Stimulated activated CD8-positive, alpha-beta memory T cell treated with anti-CD3 and anti-CD28 coated beads, Interleukin-7, amount 100 ng/mL, for 24 hours (primary cell): ENCODE data around the gene TREML4.
"Not testable (repeated sequence)": the region's sequence is repeated elsewhere in the genome, so short reads cannot be mapped to it uniquely, and the experiment has no call there.

ENCODE experiments used
- DNase-seq: peaks from one replicate; pipeline ENCODE4 v3.0.0-alpha.2; 2020; ENCODE audit warnings: low read depth

Gene TREML4, protein sequence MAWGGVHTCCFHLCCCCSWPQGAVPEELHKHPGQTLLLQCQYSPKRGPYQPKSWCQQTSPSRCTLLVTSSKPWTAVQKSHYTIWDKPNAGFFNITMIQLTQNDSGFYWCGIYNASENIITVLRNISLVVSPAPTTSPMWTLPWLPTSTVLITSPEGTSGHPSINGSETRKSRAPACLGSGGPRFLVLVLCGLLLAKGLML

DNA sequence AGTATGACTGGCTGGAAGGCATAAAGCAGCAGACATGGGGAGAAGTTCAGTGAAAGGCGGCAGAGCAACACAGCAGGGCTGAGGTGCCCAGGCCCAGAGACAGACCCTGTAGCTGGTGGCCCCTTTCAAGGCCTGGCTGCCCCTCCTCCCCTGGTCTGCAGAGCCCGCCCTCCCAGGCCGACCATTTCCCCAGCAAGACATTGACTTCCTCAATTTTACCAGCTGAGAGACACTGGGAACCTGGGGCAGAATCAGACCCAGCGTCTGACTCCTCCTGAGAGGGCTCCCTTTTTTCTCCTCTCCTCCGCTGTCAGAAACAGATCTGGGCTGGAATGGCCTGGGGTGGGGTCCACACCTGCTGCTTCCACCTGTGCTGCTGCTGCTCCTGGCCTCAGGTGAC, at the start of gene TREML4:
TSS of gene TREML4 (plus strand) at position 254 of the 400 bp plus-strand sequence. CDS start at position 333, 79 bp downstream.
- DNase-seq: no peak

DNA sequence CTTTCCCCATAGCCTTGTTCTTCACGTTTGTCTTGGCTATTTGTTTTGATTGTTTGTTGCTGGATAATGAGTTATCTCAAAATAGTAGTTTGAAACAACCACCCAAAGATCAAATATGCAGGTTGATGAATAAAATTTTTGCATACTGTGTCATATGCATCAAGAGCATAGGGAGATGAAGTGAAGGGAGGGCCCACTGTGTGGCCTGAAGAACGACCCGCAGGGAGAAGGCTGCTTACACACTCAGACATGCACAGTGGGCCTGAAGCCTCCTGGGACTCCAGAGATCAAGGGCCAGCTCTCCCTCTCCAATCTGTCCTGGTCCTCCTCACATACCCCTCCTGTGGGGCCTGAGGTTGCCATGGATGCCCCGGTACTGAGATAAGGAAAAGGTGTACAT, 49.0 kb upstream of the TREML4 start:
- DNase-seq: no peak

DNA sequence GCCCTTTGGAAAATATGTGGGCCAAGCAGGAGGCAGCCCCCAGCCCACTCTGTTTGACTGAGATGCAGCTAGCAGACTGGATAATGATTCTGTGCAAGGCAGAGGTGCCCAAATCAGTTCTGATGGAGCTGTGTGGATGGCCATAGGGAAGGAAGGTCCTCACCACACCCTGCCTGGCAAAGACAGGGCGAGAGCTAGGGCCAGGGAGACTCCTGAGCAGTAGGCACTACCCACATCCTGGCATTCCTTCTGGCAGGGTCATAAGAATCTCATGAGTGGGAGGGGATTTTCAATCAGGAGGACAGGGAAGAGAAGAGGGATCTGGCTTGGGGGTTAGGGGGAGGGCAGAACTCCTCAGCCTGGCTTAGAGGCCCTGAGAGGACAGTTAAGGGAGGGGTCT, 46.6 kb upstream of the TREML4 start:
- DNase-seq: no peak

DNA sequence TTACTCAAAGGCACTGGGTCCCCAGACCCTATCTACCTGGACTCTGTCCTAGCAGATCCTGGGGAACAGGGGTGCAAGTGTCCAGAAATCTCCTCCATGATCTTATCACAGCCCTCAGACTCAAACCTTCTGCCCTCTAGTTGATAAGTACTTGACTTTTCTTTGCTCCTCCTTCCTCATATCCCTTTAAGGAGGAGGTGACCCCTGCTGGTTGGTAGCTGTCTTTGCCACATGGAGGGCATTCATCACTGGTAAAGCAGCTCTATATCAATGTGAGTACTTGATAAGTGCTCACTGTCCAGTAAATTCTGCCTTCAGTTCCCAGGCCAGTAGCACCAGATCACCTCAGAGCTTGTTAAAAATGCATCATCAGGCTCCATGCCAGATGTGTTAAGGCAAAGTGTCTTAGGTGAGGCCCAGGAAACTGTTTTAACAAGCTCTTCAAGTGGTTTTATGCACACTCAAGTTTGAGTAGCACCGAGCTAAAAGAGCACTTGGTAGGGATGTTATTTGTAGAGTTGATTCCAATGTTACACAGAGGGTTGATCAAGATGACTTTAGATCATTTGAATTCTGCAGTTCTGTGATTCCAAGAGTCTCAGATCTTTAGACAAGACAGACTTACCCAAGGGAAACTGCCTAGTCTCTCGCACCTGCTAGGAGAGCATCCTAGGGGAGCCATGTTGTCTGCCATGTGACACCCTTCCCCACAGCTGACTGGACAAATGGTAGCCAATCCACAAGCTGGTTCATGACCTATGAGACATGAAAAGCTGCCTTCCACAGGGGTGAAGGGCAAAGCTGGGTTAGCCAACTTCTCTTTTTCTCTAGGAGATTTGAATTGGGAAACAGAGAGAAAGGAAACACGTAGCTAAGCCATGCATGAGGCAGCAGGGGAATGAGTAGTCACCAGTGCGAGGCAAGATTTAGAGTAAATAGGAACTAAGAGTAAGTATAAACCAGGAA, 45.8 kb upstream of the TREML4 start:
- no peak for DNase-seq

DNA sequence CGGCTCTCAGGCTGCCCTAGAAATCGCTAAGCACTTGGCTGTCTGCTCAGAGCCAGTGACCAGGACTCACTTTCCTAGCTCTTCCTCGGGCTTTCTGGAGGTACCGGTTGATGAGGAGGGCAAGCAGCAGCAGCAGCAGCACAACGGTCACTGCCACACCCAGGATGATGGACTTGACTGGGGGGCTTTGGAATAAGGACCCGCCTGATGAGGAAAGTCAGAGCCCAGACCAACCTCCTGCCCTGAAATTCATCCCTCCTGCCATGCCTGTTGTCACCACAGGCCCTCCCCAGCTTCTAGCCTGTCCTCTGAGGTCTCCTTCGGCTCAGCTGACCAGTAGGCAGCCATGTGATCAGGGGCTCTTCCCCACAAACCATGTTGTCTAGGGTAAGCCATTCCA, 43.4 kb upstream of the TREML4 start:
- DNase-seq: no peak

DNA sequence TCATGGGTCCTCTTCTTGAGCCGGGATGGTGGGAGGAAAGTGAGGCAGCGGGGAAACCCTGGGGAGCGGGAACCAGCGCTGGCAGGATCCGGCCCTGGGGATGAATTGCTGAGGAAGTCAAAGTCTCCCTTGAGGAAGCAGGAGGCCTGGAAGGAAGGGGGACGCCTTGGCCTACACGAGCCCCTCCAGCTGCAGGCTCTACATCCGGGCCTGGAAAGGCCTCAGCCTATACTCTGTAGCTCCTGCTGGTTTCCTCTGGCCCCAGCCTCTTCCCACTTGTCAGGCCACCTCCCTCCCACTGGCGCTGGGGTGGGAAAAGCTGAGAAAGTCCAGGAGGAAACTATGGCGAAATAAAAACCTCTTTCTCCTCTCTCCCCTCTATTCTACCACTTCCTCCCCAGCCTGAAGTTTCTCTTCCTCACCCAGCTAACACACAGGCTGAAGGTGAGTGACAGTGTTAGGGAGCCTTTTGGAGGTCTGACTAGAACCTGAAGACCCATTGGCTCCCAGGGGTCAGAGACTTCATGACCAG, 42.1 kb upstream of the TREML4 start:
- no peak for DNase-seq

DNA sequence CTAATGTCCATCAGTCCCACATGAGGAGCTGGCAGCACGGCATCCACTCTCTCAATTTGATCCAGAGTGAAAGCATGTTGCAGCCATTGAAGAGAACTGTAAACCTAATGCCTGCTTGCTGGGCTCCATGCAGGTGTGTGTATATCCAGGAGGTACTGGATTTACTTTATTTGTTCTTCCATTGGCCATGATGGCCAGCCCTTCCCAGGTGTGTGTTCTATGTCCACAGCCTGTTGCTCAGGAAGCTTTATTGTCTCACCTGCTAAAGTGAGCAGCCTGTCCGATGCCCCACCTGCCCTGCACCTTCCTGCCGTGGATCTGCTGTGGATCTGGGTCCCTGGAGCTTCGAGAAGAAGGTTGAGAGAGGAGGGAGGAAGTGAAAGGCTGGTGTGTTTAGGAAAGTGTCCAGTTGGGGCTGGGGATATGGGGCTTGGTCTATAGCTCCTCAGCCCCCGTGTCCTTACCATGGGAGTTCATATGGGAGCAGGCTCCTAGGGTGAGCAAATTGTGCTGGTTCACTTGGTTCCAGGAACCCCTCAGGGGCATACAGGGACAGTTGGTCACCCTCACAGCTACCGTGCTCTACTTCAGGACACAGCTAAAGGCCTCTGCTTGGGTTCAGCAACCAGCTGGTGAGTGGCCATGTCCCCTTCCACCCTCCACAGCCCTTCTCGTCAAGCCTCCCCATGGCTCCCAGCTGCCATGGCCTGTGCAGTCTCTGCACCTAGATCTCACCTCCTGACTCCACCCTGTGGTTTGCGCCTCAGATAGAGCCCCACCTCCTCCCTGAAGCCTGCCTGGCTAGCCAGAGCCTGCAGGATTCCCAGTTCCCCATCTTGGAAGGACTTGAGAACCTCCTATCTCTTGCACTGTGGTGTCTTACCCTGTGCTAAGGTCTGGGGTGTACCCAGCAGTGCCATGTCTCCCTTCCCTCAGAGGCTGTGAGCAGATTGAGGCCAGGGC, 39.9 kb upstream of the TREML4 start:
- DNase-seq: no peak

DNA sequence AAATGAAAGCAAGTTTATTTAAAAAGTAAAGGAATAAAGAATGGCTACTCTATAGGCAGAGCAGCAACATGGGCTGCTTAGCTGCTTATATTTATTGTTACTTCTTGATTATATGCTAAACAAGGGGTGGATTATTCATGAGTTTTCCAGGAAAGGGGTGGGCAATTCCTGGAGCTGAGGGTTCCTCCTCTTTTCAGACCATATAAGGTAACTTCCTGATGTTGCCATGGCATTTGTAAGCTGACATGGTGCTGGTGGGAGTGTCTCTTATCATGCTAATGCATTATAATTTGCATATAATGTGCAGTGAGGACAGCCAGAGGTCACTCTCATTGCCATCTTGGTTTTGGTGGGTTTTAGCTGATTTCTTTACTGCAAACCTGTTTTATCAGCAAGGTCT, 39.1 kb upstream of the TREML4 start:
- not testable (repeated sequence) for DNase-seq

DNA sequence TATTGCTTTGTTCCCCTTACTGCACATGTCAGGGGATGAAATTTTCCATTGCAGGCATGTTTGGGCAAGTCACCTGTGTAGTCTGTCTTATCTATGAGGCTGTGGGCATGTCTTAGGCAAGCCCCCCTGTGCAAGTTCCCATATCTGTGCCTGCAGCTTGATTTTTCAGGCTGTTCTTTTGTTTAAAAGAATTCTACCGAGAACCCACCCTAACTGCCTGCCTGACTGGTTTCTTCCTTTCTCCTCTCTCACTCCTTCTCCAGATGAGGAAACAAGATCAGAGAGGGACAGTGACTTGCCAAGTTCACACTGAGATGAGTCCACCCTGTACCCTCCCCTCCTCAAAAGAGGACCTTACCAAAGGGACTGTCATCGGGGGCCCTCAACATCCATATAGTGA, 38.2 kb upstream of the TREML4 start:
- no peak for DNase-seq

DNA sequence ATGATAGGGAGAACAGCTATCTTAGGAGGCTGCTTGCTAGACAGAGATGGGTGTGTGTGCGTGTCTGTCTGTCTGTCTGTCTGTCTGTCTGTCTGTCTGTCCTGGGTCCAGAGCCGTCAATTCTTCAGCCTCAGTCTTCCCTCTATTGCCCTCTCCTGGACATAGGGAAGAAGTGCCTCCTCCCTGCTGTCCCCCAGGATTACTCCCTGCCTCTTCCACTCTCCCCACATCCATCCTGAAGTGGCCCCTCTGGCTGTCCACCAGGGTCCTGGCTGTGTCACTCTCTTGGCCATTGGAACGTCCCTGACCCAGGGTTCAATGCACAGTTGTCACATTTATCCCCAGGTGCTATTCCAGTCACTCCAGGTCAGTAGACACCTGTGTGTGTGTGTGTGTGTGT, 37.4 kb upstream of the TREML4 start:
- DNase-seq: no peak

DNA sequence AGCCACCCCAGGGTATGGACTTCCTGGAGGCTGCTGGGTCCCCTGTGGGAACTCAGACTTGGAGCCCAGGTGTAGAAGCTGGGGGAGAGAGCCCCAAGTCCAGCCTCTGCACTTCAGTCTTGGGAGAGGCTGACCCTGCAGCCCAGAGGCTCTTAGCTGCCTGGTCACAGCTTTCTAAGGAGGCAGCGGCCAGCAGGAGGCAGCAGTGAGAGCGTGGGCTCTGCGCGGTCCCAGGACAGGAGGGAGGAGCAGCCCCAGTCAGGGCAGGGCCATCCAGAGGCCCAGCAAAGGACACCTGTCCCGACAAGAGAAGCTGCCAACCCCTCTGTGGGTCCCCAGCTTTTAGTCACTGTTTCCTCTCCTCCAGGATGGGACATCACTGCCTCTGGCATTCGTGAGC, 36.6 kb upstream of the TREML4 start:
- no peak for DNase-seq

DNA sequence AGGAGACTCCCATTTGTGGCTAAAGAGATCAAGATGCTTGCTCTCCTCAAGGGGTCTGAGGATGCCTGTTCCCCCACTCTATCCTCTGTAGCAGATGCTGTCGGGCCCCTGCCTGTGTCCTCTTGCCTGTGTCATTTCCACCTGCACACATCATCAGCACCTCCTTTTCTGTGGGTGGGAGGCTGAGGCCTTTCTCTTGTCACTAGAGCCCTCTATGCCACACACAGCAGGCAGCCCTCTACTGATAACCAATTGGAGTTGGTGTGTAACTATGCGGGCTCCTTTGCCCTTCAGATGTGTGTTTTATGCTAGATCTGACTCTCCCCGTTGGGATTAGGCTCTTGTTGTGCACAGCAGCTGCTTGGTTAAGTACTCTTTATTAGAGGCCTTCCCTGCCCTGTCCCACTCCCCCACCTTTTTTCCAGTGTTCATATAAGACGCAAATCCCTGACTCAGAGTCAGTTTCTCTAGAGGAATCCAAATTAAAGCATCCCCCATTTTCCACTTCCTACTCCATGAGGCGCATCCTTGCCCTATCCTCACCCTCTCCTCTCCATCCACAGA, 34.9 kb upstream of the TREML4 start:
- no peak for DNase-seq

DNA sequence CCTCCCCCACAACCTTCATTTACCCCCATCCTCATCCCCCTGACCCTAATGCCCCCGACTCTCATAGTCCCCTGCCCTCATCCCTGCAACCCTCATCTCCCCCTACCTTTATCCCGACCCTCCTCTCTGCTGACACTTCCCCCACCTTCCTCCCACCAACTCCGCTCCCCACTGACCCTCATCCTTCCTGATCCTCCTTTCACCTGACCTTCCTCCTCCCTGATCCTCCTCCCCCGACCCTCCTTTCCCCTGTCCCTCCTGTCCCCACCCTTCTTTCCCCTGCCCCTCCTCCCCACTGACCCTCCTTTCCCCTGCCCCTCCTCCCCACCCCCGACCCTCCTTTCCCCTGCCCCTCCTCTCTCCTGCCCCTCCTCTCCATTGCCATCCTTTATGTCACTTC, 34.3 kb upstream of the TREML4 start:
- DNase-seq: no peak

DNA sequence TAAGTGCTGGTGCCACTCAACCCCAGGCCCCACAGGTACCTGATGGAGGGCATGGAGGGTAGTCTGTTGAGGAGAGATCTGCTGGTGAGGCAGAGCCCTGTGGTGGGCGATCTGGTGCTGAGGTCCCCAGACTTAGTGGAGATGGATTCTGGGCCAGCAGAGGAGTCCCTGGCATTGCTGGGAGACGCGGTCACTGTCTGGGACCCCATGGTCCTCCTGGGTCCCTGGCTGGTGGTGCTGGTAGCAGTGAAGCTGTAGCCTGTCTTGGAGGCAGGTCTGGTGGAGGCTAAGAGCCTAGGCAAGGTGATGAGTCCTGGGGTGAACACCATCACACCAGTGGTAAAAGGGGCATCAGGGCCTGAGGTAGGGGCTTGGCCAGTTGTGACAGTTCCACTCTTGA, 33.8 kb upstream of the TREML4 start:
- DNase-seq: no peak

DNA sequence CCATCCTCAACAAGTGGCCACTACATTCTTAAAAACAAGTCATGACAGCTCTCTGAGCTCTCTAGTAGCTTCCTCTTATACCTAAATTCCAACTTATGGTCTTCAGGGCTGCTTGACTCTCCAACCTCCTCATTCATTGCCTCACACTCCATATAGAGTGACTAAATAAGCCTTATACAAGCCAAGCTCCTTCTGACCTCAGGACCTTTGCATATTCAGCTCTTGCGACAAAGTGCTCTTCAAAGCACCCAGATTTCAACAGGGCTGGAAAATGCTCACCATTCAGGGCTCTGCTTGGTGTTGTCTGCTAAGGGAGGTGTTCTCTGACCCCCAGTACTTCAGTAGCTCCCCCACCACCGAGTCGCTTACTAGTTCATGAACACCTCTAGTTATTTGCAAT, 30.9 kb upstream of the TREML4 start:
- DNase-seq: no peak

DNA sequence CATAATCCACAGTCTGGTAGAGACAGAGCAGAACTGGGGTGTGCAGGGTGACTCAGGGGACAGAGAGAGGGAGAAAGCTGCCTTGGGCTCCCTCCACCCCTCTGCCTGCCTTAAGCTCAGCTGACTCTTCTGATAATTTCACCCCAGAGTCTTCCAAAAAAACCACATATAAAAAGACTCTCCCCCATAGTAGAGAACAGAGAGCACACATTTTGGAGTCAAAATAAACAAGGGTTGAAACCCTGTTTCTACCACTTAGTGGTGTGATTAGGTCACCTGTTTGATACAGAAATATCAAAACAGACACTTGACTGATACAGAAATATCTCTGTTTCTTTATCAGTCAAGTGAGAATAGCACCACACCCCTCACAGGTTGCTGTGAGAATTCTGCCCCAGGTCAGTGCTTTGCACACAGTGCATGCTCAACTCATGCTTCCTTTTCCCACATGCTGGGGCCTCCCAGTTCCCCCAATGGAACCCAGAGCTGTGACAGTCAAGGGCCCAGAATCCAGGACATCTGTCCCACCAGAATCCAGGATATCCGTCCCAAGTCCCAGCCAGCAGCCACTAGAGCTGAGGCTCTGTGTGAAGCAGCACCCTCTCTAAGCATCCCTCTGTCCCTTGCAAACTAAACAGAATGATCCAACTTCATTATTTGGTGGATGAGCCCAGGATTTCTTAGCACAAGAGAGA, 28.4 kb upstream of the TREML4 start:
- DNase-seq: no peak

DNA sequence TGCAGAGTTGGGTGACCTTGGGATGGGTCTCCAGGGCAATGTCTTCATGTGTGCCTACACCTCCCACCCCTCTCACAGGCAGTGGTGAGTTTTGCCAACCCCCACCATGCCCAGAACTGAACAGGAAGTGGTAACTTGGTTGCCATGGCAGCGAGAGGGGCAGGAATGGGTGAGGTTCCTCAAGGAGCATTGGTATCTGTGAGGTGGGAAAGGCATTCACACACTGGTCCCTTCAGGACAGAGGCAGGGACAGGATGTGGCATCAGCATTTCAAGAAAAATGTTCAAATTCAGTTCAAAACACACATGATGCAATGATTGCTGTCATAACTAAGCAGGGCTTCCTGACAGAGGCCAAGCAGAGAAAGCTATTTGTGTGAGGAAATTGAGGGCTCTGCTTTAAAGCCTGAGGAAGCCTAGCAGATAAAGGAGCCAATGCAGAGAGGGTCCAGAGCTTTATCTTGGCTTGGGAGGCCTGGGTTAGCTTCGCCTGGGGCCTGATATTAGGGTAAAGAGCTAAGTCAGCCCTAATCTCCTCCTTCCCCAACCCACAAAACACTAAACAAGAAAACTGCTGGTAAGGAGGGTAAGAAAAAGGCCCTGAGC, 27.8 kb upstream of the TREML4 start:
- DNase-seq: no peak

DNA sequence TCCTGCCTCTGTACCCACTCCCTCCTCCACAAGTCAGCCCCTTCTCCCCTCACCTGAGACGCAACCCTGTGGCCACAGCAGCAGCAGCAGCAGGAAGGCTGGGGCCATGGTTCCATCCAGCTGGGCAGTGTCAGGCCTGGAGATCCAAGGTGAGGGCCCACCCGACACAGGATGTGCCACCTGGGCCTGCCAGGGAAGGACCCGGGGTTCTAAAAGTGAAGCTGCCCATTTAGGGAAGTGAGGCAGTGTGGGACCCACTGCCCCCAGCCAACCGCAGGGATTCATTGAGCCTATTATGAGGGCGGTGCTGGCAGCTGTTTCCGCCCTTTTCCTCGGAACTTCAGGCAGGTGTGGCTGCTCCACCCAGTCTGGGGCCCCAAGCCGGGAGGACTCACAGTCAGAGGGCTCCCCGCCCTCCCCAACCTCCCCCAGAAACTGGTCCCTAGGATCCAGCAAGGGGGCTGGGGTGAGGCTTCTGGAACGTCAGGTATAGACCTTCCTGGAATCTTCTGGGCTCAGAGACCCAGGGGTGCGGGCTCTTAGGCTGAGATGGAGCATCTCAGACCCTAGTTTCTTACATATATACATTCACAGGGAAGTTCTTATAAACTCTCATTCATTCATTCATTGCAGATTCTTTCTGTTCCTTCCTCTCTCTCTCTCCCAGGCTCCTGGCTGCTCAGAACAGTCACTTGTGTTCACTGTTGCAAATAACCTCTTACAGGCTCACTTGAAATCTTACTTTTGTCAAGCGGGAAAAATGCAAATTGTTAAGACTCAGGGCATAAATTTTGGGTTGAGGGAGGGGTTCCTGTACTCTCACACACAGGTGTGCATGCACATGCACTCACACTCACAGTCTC, 27.0 kb upstream of the TREML4 start, which contains the start of gene TREML2:
TSS of gene TREML2 (minus strand) at position 249 of the 863 bp plus-strand sequence. CDS start at position 108, 141 bp downstream.
- no peak for DNase-seq

DNA sequence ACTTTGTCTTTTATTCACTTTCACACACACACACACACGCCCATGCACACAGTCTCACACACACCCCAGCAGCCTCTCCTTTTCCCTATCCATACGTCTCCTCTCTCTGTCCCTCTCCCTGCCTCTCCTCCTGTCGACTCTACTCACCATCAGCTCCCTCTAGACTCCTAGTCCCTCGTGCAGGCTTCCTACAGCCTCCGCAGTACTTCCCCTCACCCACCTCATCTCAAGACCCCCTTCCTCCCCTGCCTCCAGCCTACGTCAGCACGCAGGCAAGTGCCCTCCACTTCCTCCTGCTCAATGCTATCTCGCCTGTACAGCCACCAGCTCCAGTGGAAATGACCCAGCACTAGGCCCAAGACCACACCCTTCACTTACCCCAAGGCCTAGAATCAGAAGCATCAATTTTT, 26.4 kb upstream of the TREML4 start:
- no peak for DNase-seq

DNA sequence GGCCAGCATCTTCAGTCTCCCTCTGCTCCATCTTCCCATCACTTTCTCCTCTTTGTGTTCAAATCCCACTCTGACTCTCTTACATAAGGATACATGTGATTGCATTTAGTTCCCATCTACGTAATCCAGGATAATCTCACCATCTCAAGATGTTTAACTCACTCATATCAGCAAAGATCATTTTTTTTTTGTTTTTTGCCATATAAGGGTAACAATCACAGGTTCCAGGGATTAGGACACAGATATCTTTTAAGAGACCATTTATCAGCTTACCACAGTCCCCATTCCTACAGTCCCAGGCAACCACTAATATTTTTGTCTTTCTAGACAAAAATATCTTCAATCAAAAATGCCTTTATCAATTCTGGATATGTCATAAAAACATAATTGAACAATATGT, 24.0 kb upstream of the TREML4 start:
- no peak for DNase-seq
